Measurements from ENCODE around the gene ARHGAP10. TPM values are rescaled to one million over a fixed set of nuclear protein-coding genes. Genes with fewer than 3 reads are reported as not detected.
A peak's percentile ranks its signal among the peaks of the same experiment; 100 is the strongest.

The ARHGAP10 gene
- total and polyA plus RNA-seq, 3 experiments from 2014 or later, result 8.6 to 14.0 (median 9.7) TPM

GRCh38 chr4:148044089-148044911, 312.4 kb downstream of the ARHGAP10 start:
- Mint-ChIP-seq H3K27me3 (peaks cover 0 to 2% of the 10 kb centered on the region in 2 donors), H3K36me3 (peaks cover 0 to 9% (median 8%) of the 10 kb centered on the region in 3 donors), H3K27ac (peak overlapping the region in 3 of 8 donors; percentile 23 to 90 (median 51)), H3K4me3 (no peak overlapping the region), H3K9me3 (no peaks in the 10 kb centered on the region), H3K4me1 (peaks cover 4 to 37% (median 28%) of the 10 kb centered on the region in 3 donors)
- H3K4me3 ChIP-seq (ENCODE audit: low read length), result no peak overlapping the region
- peaks cover 5% of the 10 kb centered on the region for H3K4me1 ChIP-seq (ENCODE audit: insufficient read depth, low read length)
- H3K27ac ChIP-seq (ENCODE audit: low read depth, low read length), result no peak overlapping the region
- H3K27me3 ChIP-seq (ENCODE audit: insufficient read depth, low read length, poor library complexity, severe bottlenecking), result no peaks in the 10 kb centered on the region
- ChIA-PET POLR2A (no interaction called here), CTCF (interaction anchor here (1.2 to 3.0 kb wide), 2 partner anchors 11 to 92 kb away, joined by 3 to 18 read pairs; no protein-coding TSS in a partner anchor)
- H3K36me3 ChIP-seq (ENCODE audit: insufficient read depth, low read length), result no peaks in the 10 kb centered on the region
- no peak for DNase-seq
- H3K9me3 ChIP-seq (ENCODE audit: low read length), result no peaks in the 10 kb centered on the region

GRCh38 chr4:148044912-148045352, 313.0 kb downstream of the ARHGAP10 start:
- POLR2A ChIA-PET, result no interaction called here

GRCh38 chr4:148048598-148048997, 316.7 kb downstream of the ARHGAP10 start:
- no peak overlapping the region for H3K4me3 ChIP-seq (ENCODE audit: low read length)
- H3K4me3 Mint-ChIP-seq, result no peak overlapping the region
- no peaks in the 10 kb centered on the region for H3K9me3 ChIP-seq (ENCODE audit: low read length)
- no peaks in the 10 kb centered on the region for H3K36me3 ChIP-seq (ENCODE audit: insufficient read depth, low read length)
- H3K4me1 ChIP-seq (ENCODE audit: insufficient read depth, low read length), result peaks cover 35% of the 10 kb centered on the region
- ChIA-PET POLR2A (interaction anchor here (0.7 kb wide), 1 partner anchor 66 kb away, joined by 5 read pairs; no protein-coding TSS in a partner anchor), CTCF (interaction anchor here (0.8 kb wide), 1 partner anchor 856 kb away, joined by 3 read pairs; no protein-coding TSS in a partner anchor)
- peaks cover 3 to 9% (median 8%) of the 10 kb centered on the region in 3 donors for H3K36me3 Mint-ChIP-seq
- H3K4me1 Mint-ChIP-seq, result peaks cover 37 to 70% (median 62%) of the 10 kb centered on the region in 3 donors
- no peaks in the 10 kb centered on the region for H3K27me3 ChIP-seq (ENCODE audit: insufficient read depth, low read length, poor library complexity, severe bottlenecking)
- no peak overlapping the region for H3K27ac ChIP-seq (ENCODE audit: low read depth, low read length)
- peak overlapping the region in 1 of 8 donors; percentile 6 for H3K27ac Mint-ChIP-seq
- no peak for DNase-seq
- H3K9me3 Mint-ChIP-seq, result no peaks in the 10 kb centered on the region
- no peaks in the 10 kb centered on the region for H3K27me3 Mint-ChIP-seq

More at GRCh38 chr4:148044912-148045352, 313.0 kb downstream of the ARHGAP10 start:
- H3K27me3 Mint-ChIP-seq, result peaks cover 0 to under 1% of the 10 kb centered on the region in 2 donors
- H3K27ac ChIP-seq (ENCODE audit: low read depth, low read length), result no peak overlapping the region
- no peak for DNase-seq
- H3K27ac Mint-ChIP-seq, result peak overlapping the region in 4 of 8 donors; percentile 30 to 90 (median 52)
- no peaks in the 10 kb centered on the region for H3K9me3 ChIP-seq (ENCODE audit: low read length)
- peaks cover 5 to 37% (median 30%) of the 10 kb centered on the region in 3 donors for H3K4me1 Mint-ChIP-seq
- peaks cover 0 to 9% (median 8%) of the 10 kb centered on the region in 3 donors for H3K36me3 Mint-ChIP-seq
- CTCF ChIA-PET, result interaction anchor here (0.7 to 3.0 kb wide), 3 partner anchors 11 to 114 kb away, joined by 3 to 18 read pairs (median 3); no protein-coding TSS in a partner anchor
- no peaks in the 10 kb centered on the region for H3K27me3 ChIP-seq (ENCODE audit: insufficient read depth, low read length, poor library complexity, severe bottlenecking)
- peaks cover 5% of the 10 kb centered on the region for H3K4me1 ChIP-seq (ENCODE audit: insufficient read depth, low read length)
- H3K36me3 ChIP-seq (ENCODE audit: insufficient read depth, low read length), result no peaks in the 10 kb centered on the region
- H3K9me3 Mint-ChIP-seq, result no peaks in the 10 kb centered on the region
- H3K4me3 Mint-ChIP-seq, result no peak overlapping the region
- H3K4me3 ChIP-seq (ENCODE audit: low read length), result no peak overlapping the region

GRCh38 chr4:148051403-148051802, 319.5 kb downstream of the ARHGAP10 start:
- CTCF ChIA-PET, result interaction anchor here (0.6 kb wide), 1 partner anchor 9 kb away, joined by 3 read pairs; no protein-coding TSS in a partner anchor
- Histone ChIP-seq H3K27me3 (ENCODE audit: insufficient read depth, low read length, poor library complexity, severe bottlenecking) (no peaks in the 10 kb centered on the region), H3K36me3 (ENCODE audit: insufficient read depth, low read length) (no peaks in the 10 kb centered on the region), H3K27ac (ENCODE audit: low read depth, low read length) (no peak overlapping the region), H3K4me1 (ENCODE audit: insufficient read depth, low read length) (peaks cover 60% of the 10 kb centered on the region), H3K4me3 (ENCODE audit: low read length) (peak overlapping the region; percentile 11), H3K9me3 (ENCODE audit: low read length) (no peaks in the 10 kb centered on the region)
- Mint-ChIP-seq H3K4me3 (peak overlapping the region in 2 of 7 donors; percentile 33 to 78), H3K36me3 (peaks cover 3 to 9% (median 8%) of the 10 kb centered on the region in 3 donors), H3K4me1 (peaks cover 56 to 78% (median 72%) of the 10 kb centered on the region in 3 donors), H3K27ac (peak overlapping the region; percentile 76 to 99 (median 88)), H3K9me3 (no peaks in the 10 kb centered on the region), H3K27me3 (no peaks in the 10 kb centered on the region)
- POLR2A ChIA-PET, result no interaction called here
- DNase-seq, result no peak

GRCh38 chr4:148052448-148052847, 320.6 kb downstream of the ARHGAP10 start:
- Histone ChIP-seq H3K36me3 (ENCODE audit: insufficient read depth, low read length) (no peaks in the 10 kb centered on the region), H3K27ac (ENCODE audit: low read depth, low read length) (peak overlapping the region; percentile 60), H3K9me3 (ENCODE audit: low read length) (no peaks in the 10 kb centered on the region), H3K4me3 (ENCODE audit: low read length) (peak overlapping the region; percentile 32), H3K27me3 (ENCODE audit: insufficient read depth, low read length, poor library complexity, severe bottlenecking) (no peaks in the 10 kb centered on the region), H3K4me1 (ENCODE audit: insufficient read depth, low read length) (peaks cover 68% of the 10 kb centered on the region)
- CTCF ChIA-PET, result interaction anchor here (0.6 to 2.0 kb wide), 8 partner anchors 9 to 391 kb away, joined by 3 to 6 read pairs (median 4); no protein-coding TSS in a partner anchor
- peak in 3 of 5 donors; percentile 58 to 84 (median 70) for DNase-seq
- POLR2A ChIA-PET, result interaction anchor here (0.5 to 3.7 kb wide), 6 partner anchors 9 to 394 kb away, joined by 3 to 25 read pairs (median 6); partner anchors contain the start of gene NR3C2
- no peaks in the 10 kb centered on the region for H3K9me3 Mint-ChIP-seq
- peaks cover 67 to 78% (median 74%) of the 10 kb centered on the region in 3 donors for H3K4me1 Mint-ChIP-seq
- H3K4me3 Mint-ChIP-seq, result peak overlapping the region; percentile 36 to 91 (median 87)
- peaks cover 3 to 8% (median 7%) of the 10 kb centered on the region in 3 donors for H3K36me3 Mint-ChIP-seq
- no peaks in the 10 kb centered on the region for H3K27me3 Mint-ChIP-seq
- H3K27ac Mint-ChIP-seq, result peak overlapping the region; percentile 76 to 99 (median 88)

- no peaks in the 10 kb centered on the region for H3K9me3 ChIP-seq (ENCODE audit: low read length)
- no peak for DNase-seq
- H3K27me3 Mint-ChIP-seq, result no peaks in the 10 kb centered on the region
- CTCF ChIA-PET, result interaction anchor here (1.0 to 2.0 kb wide), 3 partner anchors 12 to 160 kb away, joined by 3 to 5 read pairs (median 3); no protein-coding TSS in a partner anchor
- peak overlapping the region; percentile 32 for H3K4me3 ChIP-seq (ENCODE audit: low read length)
- H3K36me3 ChIP-seq (ENCODE audit: insufficient read depth, low read length), result no peaks in the 10 kb centered on the region
- peak overlapping the region; percentile 47 to 99 (median 82) for H3K27ac Mint-ChIP-seq
- peaks cover 77 to 84% (median 83%) of the 10 kb centered on the region in 3 donors for H3K4me1 Mint-ChIP-seq
- H3K9me3 Mint-ChIP-seq, result peaks cover 0 to 2% (median 0%) of the 10 kb centered on the region in 5 donors
- H3K4me3 Mint-ChIP-seq, result peak overlapping the region; percentile 36 to 91 (median 87)
- H3K4me1 ChIP-seq (ENCODE audit: insufficient read depth, low read length), result peaks cover 71% of the 10 kb centered on the region
- H3K27me3 ChIP-seq (ENCODE audit: insufficient read depth, low read length, poor library complexity, severe bottlenecking), result no peaks in the 10 kb centered on the region
- H3K36me3 Mint-ChIP-seq, result peaks cover 2 to 3% (median 3%) of the 10 kb centered on the region in 3 donors
- no peak overlapping the region for H3K27ac ChIP-seq (ENCODE audit: low read depth, low read length)
- POLR2A ChIA-PET, result interaction anchor here (0.5 to 3.7 kb wide), 3 partner anchors 12 to 392 kb away, joined by 3 to 25 read pairs (median 9); partner anchors contain the start of gene NR3C2
Measured at GRCh38 chr4:148053298-148054003, 321.6 kb downstream of the ARHGAP10 start.

- H3K36me3 ChIP-seq (ENCODE audit: insufficient read depth, low read length), result no peaks in the 10 kb centered on the region
- peaks cover 82 to 91% (median 89%) of the 10 kb centered on the region in 3 donors for H3K4me1 Mint-ChIP-seq
- H3K27ac ChIP-seq (ENCODE audit: low read depth, low read length), result no peak overlapping the region
- ChIA-PET POLR2A (interaction anchor here (0.5 to 3.7 kb wide), 2 partner anchors 11 to 388 kb away, joined by 3 to 25 read pairs; partner anchors contain the start of gene NR3C2), CTCF (interaction anchor here (0.8 to 3.4 kb wide), 6 partner anchors 10 to 388 kb away, joined by 3 to 18 read pairs (median 3); partner anchors contain the start of gene NR3C2)
- H3K27me3 Mint-ChIP-seq, result no peaks in the 10 kb centered on the region
- H3K4me3 Mint-ChIP-seq, result peak overlapping the region; percentile 41 to 90 (median 86)
- peaks cover 7% of the 10 kb centered on the region for H3K9me3 ChIP-seq (ENCODE audit: low read length)
- peak in 1 of 5 donors; percentile 54 for DNase-seq
- H3K9me3 Mint-ChIP-seq, result peaks cover 0 to 3% (median 0%) of the 10 kb centered on the region in 5 donors
- no peak overlapping the region for H3K4me3 ChIP-seq (ENCODE audit: low read length)
- peaks cover 0 to 3% (median 0%) of the 10 kb centered on the region in 3 donors for H3K36me3 Mint-ChIP-seq
- H3K27ac Mint-ChIP-seq, result peak overlapping the region; percentile 76 to 99 (median 90)
- H3K4me1 ChIP-seq (ENCODE audit: insufficient read depth, low read length), result peaks cover 71% of the 10 kb centered on the region
- H3K27me3 ChIP-seq (ENCODE audit: insufficient read depth, low read length, poor library complexity, severe bottlenecking), result no peaks in the 10 kb centered on the region
Measured at GRCh38 chr4:148054275-148054674, 322.4 kb downstream of the ARHGAP10 start.
